ENCODE data around the gene RUNX3.

GRCh38 chr1:24968941-24969585 is 39.0 kb upstream of the RUNX3 start:
- TF ChIP-seq, protein P1, sequence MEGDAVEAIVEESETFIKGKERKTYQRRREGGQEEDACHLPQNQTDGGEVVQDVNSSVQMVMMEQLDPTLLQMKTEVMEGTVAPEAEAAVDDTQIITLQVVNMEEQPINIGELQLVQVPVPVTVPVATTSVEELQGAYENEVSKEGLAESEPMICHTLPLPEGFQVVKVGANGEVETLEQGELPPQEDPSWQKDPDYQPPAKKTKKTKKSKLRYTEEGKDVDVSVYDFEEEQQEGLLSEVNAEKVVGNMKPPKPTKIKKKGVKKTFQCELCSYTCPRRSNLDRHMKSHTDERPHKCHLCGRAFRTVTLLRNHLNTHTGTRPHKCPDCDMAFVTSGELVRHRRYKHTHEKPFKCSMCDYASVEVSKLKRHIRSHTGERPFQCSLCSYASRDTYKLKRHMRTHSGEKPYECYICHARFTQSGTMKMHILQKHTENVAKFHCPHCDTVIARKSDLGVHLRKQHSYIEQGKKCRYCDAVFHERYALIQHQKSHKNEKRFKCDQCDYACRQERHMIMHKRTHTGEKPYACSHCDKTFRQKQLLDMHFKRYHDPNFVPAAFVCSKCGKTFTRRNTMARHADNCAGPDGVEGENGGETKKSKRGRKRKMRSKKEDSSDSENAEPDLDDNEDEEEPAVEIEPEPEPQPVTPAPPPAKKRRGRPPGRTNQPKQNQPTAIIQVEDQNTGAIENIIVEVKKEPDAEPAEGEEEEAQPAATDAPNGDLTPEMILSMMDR (IDR thresholded peaks at IDR 0.05; ENCODE audit: extremely low read depth in 1 of 2, insufficient read depth in 1 of 2, low read depth in 1 of 2, low read length in 2 of 2) = no peak
- TF ChIP-seq POLR2A (IDR thresholded peaks at IDR 0.05; ENCODE audit: low read depth, low read length) = no peak
- TF ChIP-seq EZH2 (IDR thresholded peaks at IDR 0.05; ENCODE audit: borderline replicate concordance, low read depth, low read length, severe bottlenecking) = no peak
